ENCODE results near the gene CDKN2D.
"Not testable (repeated sequence)": the region's sequence is repeated elsewhere in the genome, so short reads cannot be mapped to it uniquely, and the experiment has no call there.

CDKN2D gene

GRCh38 chr19:10551698-10552301, 17.0 kb downstream of the CDKN2D start:
- Histone ChIP-seq H3K4me3 (0 out of 20 replicates have a peak overlapping the region, but pooled peaks of 1 of the 10 experiments have one; percentile 11), H3K36me3 (peaks cover 81 to 100% (median 94%) of the 10 kb centered on the region in 11 experiments), H3K27ac (peak overlapping the region in 8 of 11 experiments; percentile 71 to 95 (median 83); a peak in 13 of 22 replicates), H3K4me2 (peak overlapping the region in 9 of 11 experiments; percentile 70 to 94 (median 85); a peak in 18 of 22 replicates), H3K4me1 (peaks cover 47 to 69% (median 50%) of the 10 kb centered on the region in 10 experiments), H3K9me3 (replicated peaks in 1 of 11) (peaks cover 0 to 6% (median 0%) of the 10 kb centered on the region in 11 experiments; a peak in 3 of 22 replicates), H4K20me1 (peaks cover 0 to 75% (median 39%) of the 10 kb centered on the region in 11 experiments; a peak in 18 of 22 replicates), H3K27me3 (no peaks in the 10 kb centered on the region), H3K9ac (peak overlapping the region in 3 of 11 experiments; percentile 75 to 82 (median 78); a peak in 3 of 22 replicates)
- no peak for TF ChIP-seq Cebpa-rat (IDR thresholded peaks at IDR 0.05)

- Histone ChIP-seq H3K36me3 (peaks cover 84 to 99% (median 92%) of the 10 kb centered on the region in 11 experiments), H3K27ac (peak overlapping the region in 2 of 11 experiments; percentile 28 to 34; a peak in 1 of 22 replicates), H3K4me1 (peaks cover 40 to 62% (median 42%) of the 10 kb centered on the region in 10 experiments), H4K20me1 (peaks cover 0 to 76% (median 43%) of the 10 kb centered on the region in 11 experiments; a peak in 19 of 22 replicates)
- not testable (repeated sequence) for H3K9ac ChIP-seq; H3K4me3 ChIP-seq; H3K4me2 ChIP-seq; H3K9me3 ChIP-seq (replicated peaks in 1 of 11); H3K27me3 ChIP-seq
These were observed 17.8 kb downstream of the CDKN2D start for GRCh38 chr19:10551006-10551405.

GRCh38 chr19:10550336-10550735, 18.4 kb downstream of the CDKN2D start:
- Histone ChIP-seq H3K4me1 (peaks cover 36 to 62% (median 42%) of the 10 kb centered on the region in 10 experiments), H3K27me3 (no peaks in the 10 kb centered on the region), H3K9me3 (replicated peaks in 1 of 11) (peaks cover 0 to 6% (median 0%) of the 10 kb centered on the region in 11 experiments; a peak in 3 of 22 replicates), H3K4me2 (no peak overlapping the region; a peak in 1 of 22 replicates), H3K36me3 (peaks cover 80 to 98% (median 89%) of the 10 kb centered on the region in 11 experiments), H4K20me1 (peaks cover 0 to 74% (median 44%) of the 10 kb centered on the region in 11 experiments; a peak in 19 of 22 replicates), H3K4me3 (no peak overlapping the region), H3K27ac (no peak overlapping the region), H3K9ac (no peak overlapping the region)
- no peak for TF ChIP-seq Cebpa-rat (IDR thresholded peaks at IDR 0.05)

GRCh38 chr19:10549733-10550132, 19.0 kb downstream of the CDKN2D start:
- no peak for TF ChIP-seq Cebpa-rat (IDR thresholded peaks at IDR 0.05)
- Histone ChIP-seq H3K9ac (0 out of 22 replicates have a peak overlapping the region, but pooled peaks of 1 of the 11 experiments have one; percentile 17), H3K36me3 (peaks cover 74 to 92% (median 83%) of the 10 kb centered on the region in 11 experiments), H3K27ac (no peak overlapping the region), H3K27me3 (no peaks in the 10 kb centered on the region), H3K4me2 (no peak overlapping the region; a peak in 1 of 22 replicates), H4K20me1 (peaks cover 0 to 74% (median 46%) of the 10 kb centered on the region in 11 experiments; a peak in 20 of 22 replicates), H3K9me3 (replicated peaks in 1 of 11) (peaks cover 0 to 6% (median 0%) of the 10 kb centered on the region in 11 experiments; a peak in 3 of 22 replicates), H3K4me3 (no peak overlapping the region), H3K4me1 (peaks cover 36 to 62% (median 42%) of the 10 kb centered on the region in 10 experiments)

GRCh38 chr19:10548746-10549276, 20.0 kb downstream of the CDKN2D start:
- TF ChIP-seq Cebpa-rat (IDR thresholded peaks at IDR 0.05): no peak
- H3K4me3 ChIP-seq: no peak overlapping the region
- H3K27me3 ChIP-seq: no peaks in the 10 kb centered on the region
- peak overlapping the region in 1 of 11 experiments; percentile 3; a peak in 1 of 22 replicates for H3K9ac ChIP-seq
- peaks cover 0 to 69% (median 45%) of the 10 kb centered on the region in 11 experiments; a peak in 20 of 22 replicates for H4K20me1 ChIP-seq
- H3K9me3 ChIP-seq (replicated peaks in 1 of 11): peaks cover 0 to 6% (median 0%) of the 10 kb centered on the region in 11 experiments; a peak in 3 of 22 replicates
- no peak overlapping the region for H3K27ac ChIP-seq
- H3K4me1 ChIP-seq: peaks cover 31 to 57% (median 38%) of the 10 kb centered on the region in 10 experiments
- peaks cover 65 to 83% (median 78%) of the 10 kb centered on the region in 11 experiments for H3K36me3 ChIP-seq
- H3K4me2 ChIP-seq: no peak overlapping the region

- Histone ChIP-seq H3K4me2 (no peak overlapping the region), H4K20me1 (peaks cover 0 to 49% (median 31%) of the 10 kb centered on the region in 11 experiments; a peak in 16 of 22 replicates), H3K9me3 (replicated peaks in 1 of 11) (no peaks in the 10 kb centered on the region), H3K9ac (peak overlapping the region in 5 of 11 experiments; percentile 17 to 35 (median 22); a peak in 3 of 22 replicates), H3K36me3 (peaks cover 46 to 64% (median 61%) of the 10 kb centered on the region in 11 experiments), H3K27ac (no peak overlapping the region), H3K4me1 (peaks cover 13 to 55% (median 33%) of the 10 kb centered on the region in 10 experiments), H3K27me3 (no peaks in the 10 kb centered on the region), H3K4me3 (no peak overlapping the region)
- TF ChIP-seq Cebpa-rat (IDR thresholded peaks at IDR 0.05): no peak
These were observed 22.0 kb downstream of the CDKN2D start for GRCh38 chr19:10546817-10547216.

GRCh38 chr19:10544753-10545251, 24.0 kb downstream of the CDKN2D start:
- Histone ChIP-seq H4K20me1 (peaks cover 0 to 41% (median 27%) of the 10 kb centered on the region in 11 experiments; a peak in 16 of 22 replicates), H3K4me1 (peaks cover 13 to 47% (median 37%) of the 10 kb centered on the region in 10 experiments), H3K4me3 (peak overlapping the region; percentile 82 to 100 (median 97)), H3K4me2 (peak overlapping the region; percentile 88 to 98 (median 96)), H3K27me3 (no peaks in the 10 kb centered on the region), H3K27ac (peak overlapping the region; percentile 92 to 99 (median 96); a peak in 21 of 22 replicates), H3K36me3 (peaks cover 28 to 44% (median 41%) of the 10 kb centered on the region in 11 experiments), H3K9me3 (replicated peaks in 1 of 11) (no peaks in the 10 kb centered on the region), H3K9ac (peak overlapping the region; percentile 95 to 99 (median 99))
- no peak for TF ChIP-seq Cebpa-rat (IDR thresholded peaks at IDR 0.05)

GRCh38 chr19:10544242-10544752, 24.5 kb downstream of the CDKN2D start:
- Histone ChIP-seq H3K4me3 (peak overlapping the region; percentile 82 to 100 (median 97)), H3K4me2 (peak overlapping the region; percentile 88 to 98 (median 96)), H3K9me3 (replicated peaks in 1 of 11) (no peaks in the 10 kb centered on the region), H3K27ac (peak overlapping the region; percentile 92 to 99 (median 96)), H3K36me3 (peaks cover 23 to 39% (median 36%) of the 10 kb centered on the region in 11 experiments), H3K4me1 (peaks cover 13 to 47% (median 38%) of the 10 kb centered on the region in 10 experiments), H3K9ac (peak overlapping the region; percentile 95 to 99 (median 99)), H3K27me3 (no peaks in the 10 kb centered on the region), H4K20me1 (peaks cover 0 to 36% (median 27%) of the 10 kb centered on the region in 11 experiments; a peak in 16 of 22 replicates)
- TF ChIP-seq Cebpa-rat (IDR thresholded peaks at IDR 0.05): no peak
